OCI-LY1 (cell line): Measurements from ENCODE around the gene SLC3A2.

ENCODE experiments used
- H2AFZ ChIP-seq: fragments of 200-600 bp; sonication (generic), shearing (Covaris generic); 2 replicates; pipeline ENCODE4 v1.6.0; 2014; ENCODE audit warnings: antibody characterized with exemption, mild to moderate bottlenecking, low read length
- H3F3A ChIP-seq: fragments of 200-600 bp; sonication (generic), shearing (Covaris generic); 2 replicates; pipeline ENCODE4 v1.6.0; 2014; ENCODE audit warnings: mild to moderate bottlenecking, antibody characterized with exemption, low read length, moderate library complexity; ENCODE audit not compliant: insufficient read depth
- H3K27ac ChIP-seq: fragments of 200-600 bp; sonication (generic); 2 replicates; pipeline ENCODE4 v1.5.1; 2014; ENCODE audit warnings: low read length, mixed run types, mild to moderate bottlenecking, low read depth; ENCODE audit not compliant: poor library complexity, severe bottlenecking
- H3K27me3 ChIP-seq: fragments of 200-600 bp; sonication (generic); 2 replicates; pipeline ENCODE4 v1.6.0; 2014; ENCODE audit warnings: antibody characterized with exemption, mild to moderate bottlenecking, low read length, moderate library complexity; ENCODE audit not compliant: insufficient read depth
- H3K36me3 ChIP-seq: fragments of 200-600 bp; sonication (generic); 2 replicates; pipeline ENCODE4 v1.6.1; 2014; ENCODE audit warnings: mild to moderate bottlenecking, antibody characterized with exemption, low read length, moderate library complexity, mixed read lengths; ENCODE audit not compliant: insufficient read depth
- H3K4me1 ChIP-seq: fragments of 200-600 bp; sonication (generic); 2 replicates; pipeline ENCODE4 v1.5.1; 2014; ENCODE audit warnings: mild to moderate bottlenecking, low read length, moderate library complexity; ENCODE audit not compliant: insufficient read depth, severe bottlenecking
- H3K4me2 ChIP-seq: fragments of 200-600 bp; sonication (generic), shearing (Covaris generic); 2 replicates; pipeline ENCODE4 v1.6.1; 2014; ENCODE audit warnings: low read length
- H3K4me3 ChIP-seq: fragments of 200-600 bp; sonication (generic); 2 replicates; pipeline ENCODE4 v1.5.1; 2014; ENCODE audit warnings: low read length, low read depth, mild to moderate bottlenecking, mixed read lengths; ENCODE audit not compliant: poor library complexity, severe bottlenecking
- H3K79me2 ChIP-seq: fragments of 200-600 bp; shearing (Covaris generic); 2 replicates; pipeline ENCODE4 v1.6.1; 2016; ENCODE audit warnings: mixed run types, low read length, mixed read lengths; ENCODE audit not compliant: insufficient read depth
- H3K9ac ChIP-seq: fragments of 200-600 bp; sonication (generic), shearing (Covaris generic); 2 replicates; pipeline ENCODE4 v1.6.1; 2014; ENCODE audit warnings: mild to moderate bottlenecking, low read length, mixed read lengths
- H3K9me2 ChIP-seq: fragments of 200-600 bp; sonication (generic), shearing (Covaris generic); 2 replicates; pipeline ENCODE4 v1.6.1; 2014; ENCODE audit warnings: low read depth, mild to moderate bottlenecking, low read length, mixed read lengths
- H3K9me3 ChIP-seq: fragments of 200-600 bp; shearing (Covaris generic); 2 replicates; pipeline ENCODE4 v1.6.1; 2014; ENCODE audit warnings: low read length, mixed read lengths
- H4K20me1 ChIP-seq: fragments of 200-600 bp; sonication (generic), shearing (Covaris generic); 2 replicates; pipeline ENCODE4 v1.6.0; 2016; ENCODE audit warnings: mild to moderate bottlenecking, low read length; ENCODE audit not compliant: insufficient read depth
- EZH2 ChIP-seq: fragments of 200-600 bp; sonication (generic), shearing (Covaris generic); IDR thresholded peaks from 2 replicates; pipeline ENCODE4 v1.8.0; 2017; ENCODE audit warnings: borderline replicate concordance, mixed run types, mild to moderate bottlenecking, antibody characterized with exemption, low read length, moderate library complexity, mixed read lengths
- TF ChIP-seq, protein P1 (sequence below): fragments of 200-600 bp; sonication (generic), shearing (Covaris generic); IDR thresholded peaks from 2 replicates; pipeline ENCODE4 v1.5.1; 2017; ENCODE audit warnings: mild to moderate bottlenecking, antibody characterized with exemption, low read length, moderate library complexity, mixed read lengths

SLC3A2 gene

DNA sequence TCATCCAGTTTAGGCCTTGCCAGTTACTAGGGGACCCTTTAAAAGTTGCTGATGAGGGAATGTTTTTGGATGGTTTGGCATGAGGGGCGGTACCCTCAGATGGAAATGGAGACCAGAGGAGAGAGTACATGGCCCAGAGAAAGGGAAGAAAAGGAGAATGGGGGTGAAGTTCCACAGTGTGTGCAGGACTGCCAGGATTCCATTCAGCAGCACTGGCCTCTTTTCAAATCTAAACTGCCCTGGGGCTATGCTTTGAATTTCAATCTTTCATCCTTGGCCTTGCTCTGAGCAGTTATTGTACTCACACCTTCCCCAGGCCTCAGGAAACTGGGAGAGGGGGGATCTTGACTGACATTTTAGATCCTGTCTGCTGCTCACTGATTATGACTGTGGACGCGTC lies 3.0 kb downstream of the SLC3A2 start:
- no peaks in the 10 kb centered on the region for H3K9me3 ChIP-seq
- H3K27ac ChIP-seq, result no peak overlapping the region
- H3K4me1 ChIP-seq, result peaks cover 34% of the 10 kb centered on the region
- H3K79me2 ChIP-seq, result peaks cover 9% of the 10 kb centered on the region
- TF ChIP-seq EZH2, result no peak
- TF ChIP-seq, protein P1, sequence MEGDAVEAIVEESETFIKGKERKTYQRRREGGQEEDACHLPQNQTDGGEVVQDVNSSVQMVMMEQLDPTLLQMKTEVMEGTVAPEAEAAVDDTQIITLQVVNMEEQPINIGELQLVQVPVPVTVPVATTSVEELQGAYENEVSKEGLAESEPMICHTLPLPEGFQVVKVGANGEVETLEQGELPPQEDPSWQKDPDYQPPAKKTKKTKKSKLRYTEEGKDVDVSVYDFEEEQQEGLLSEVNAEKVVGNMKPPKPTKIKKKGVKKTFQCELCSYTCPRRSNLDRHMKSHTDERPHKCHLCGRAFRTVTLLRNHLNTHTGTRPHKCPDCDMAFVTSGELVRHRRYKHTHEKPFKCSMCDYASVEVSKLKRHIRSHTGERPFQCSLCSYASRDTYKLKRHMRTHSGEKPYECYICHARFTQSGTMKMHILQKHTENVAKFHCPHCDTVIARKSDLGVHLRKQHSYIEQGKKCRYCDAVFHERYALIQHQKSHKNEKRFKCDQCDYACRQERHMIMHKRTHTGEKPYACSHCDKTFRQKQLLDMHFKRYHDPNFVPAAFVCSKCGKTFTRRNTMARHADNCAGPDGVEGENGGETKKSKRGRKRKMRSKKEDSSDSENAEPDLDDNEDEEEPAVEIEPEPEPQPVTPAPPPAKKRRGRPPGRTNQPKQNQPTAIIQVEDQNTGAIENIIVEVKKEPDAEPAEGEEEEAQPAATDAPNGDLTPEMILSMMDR, result no peak
- H3K27me3 ChIP-seq, result no peaks in the 10 kb centered on the region
- H3K4me2 ChIP-seq, result 0 out of 2 replicates have a peak overlapping the region, but pooled peaks have one; percentile 6
- H3K9ac ChIP-seq, result peak overlapping the region; percentile 7; the same call in 1 of the 2 replicates
- H3F3A ChIP-seq, result no peaks in the 10 kb centered on the region
- no peak overlapping the region for H3K4me3 ChIP-seq
- no peaks in the 10 kb centered on the region for H3K9me2 ChIP-seq
- no peaks in the 10 kb centered on the region for H4K20me1 ChIP-seq
- no peak overlapping the region for H2AFZ ChIP-seq
- H3K36me3 ChIP-seq, result peaks cover 85% of the 10 kb centered on the region

- no peak overlapping the region for H3K4me2 ChIP-seq
- TF ChIP-seq EZH2, result no peak
- TF ChIP-seq, protein P1, result no peak
- peaks cover 27% of the 10 kb centered on the region for H3K4me1 ChIP-seq
- H3K36me3 ChIP-seq, result peaks cover 85% of the 10 kb centered on the region
- no peak overlapping the region for H3K4me3 ChIP-seq
- no peak overlapping the region for H2AFZ ChIP-seq
- H3K27me3 ChIP-seq, result no peaks in the 10 kb centered on the region
- H3K9me3 ChIP-seq, result no peaks in the 10 kb centered on the region
- no peaks in the 10 kb centered on the region for H3F3A ChIP-seq
- no peak overlapping the region for H3K27ac ChIP-seq
- no peaks in the 10 kb centered on the region for H3K9me2 ChIP-seq
- H3K9ac ChIP-seq, result no peak overlapping the region
- H3K79me2 ChIP-seq, result peaks cover 9% of the 10 kb centered on the region
- no peaks in the 10 kb centered on the region for H4K20me1 ChIP-seq
Measured at GRCh38 chr11:62885137-62885750, 4.5 kb downstream of the SLC3A2 start.

DNA sequence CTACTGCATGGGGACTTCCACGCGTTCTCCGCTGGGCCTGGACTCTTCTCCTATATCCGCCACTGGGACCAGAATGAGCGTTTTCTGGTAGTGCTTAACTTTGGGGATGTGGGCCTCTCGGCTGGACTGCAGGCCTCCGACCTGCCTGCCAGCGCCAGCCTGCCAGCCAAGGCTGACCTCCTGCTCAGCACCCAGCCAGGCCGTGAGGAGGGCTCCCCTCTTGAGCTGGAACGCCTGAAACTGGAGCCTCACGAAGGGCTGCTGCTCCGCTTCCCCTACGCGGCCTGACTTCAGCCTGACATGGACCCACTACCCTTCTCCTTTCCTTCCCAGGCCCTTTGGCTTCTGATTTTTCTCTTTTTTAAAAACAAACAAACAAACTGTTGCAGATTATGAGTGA lies 7.7 kb downstream of the SLC3A2 start:
- Histone ChIP-seq H3K79me2 (no peaks in the 10 kb centered on the region; the same call in 1 of the 2 replicates), H3K9me2 (no peaks in the 10 kb centered on the region), H3K4me2 (no peak overlapping the region), H3K4me3 (no peak overlapping the region), H3F3A (no peaks in the 10 kb centered on the region), H3K27me3 (no peaks in the 10 kb centered on the region), H4K20me1 (no peaks in the 10 kb centered on the region), H3K9me3 (no peaks in the 10 kb centered on the region), H2AFZ (no peak overlapping the region), H3K36me3 (peaks cover 66% of the 10 kb centered on the region), H3K9ac (no peak overlapping the region), H3K4me1 (peaks cover 6% of the 10 kb centered on the region), H3K27ac (no peak overlapping the region)
- TF ChIP-seq, protein P1, result no peak
- TF ChIP-seq EZH2, result no peak
